ENCODE measurements around the gene ANGPTL8. TPM values are rescaled to one million over a fixed set of nuclear protein-coding genes. Genes with fewer than 3 reads are reported as not detected.

ANGPTL8 gene
- total and polyA plus RNA-seq, 9 of the 15 experiments (the other 6 are each of a cell fraction or from before 2014, with no cell fraction given): not detected

DNA sequence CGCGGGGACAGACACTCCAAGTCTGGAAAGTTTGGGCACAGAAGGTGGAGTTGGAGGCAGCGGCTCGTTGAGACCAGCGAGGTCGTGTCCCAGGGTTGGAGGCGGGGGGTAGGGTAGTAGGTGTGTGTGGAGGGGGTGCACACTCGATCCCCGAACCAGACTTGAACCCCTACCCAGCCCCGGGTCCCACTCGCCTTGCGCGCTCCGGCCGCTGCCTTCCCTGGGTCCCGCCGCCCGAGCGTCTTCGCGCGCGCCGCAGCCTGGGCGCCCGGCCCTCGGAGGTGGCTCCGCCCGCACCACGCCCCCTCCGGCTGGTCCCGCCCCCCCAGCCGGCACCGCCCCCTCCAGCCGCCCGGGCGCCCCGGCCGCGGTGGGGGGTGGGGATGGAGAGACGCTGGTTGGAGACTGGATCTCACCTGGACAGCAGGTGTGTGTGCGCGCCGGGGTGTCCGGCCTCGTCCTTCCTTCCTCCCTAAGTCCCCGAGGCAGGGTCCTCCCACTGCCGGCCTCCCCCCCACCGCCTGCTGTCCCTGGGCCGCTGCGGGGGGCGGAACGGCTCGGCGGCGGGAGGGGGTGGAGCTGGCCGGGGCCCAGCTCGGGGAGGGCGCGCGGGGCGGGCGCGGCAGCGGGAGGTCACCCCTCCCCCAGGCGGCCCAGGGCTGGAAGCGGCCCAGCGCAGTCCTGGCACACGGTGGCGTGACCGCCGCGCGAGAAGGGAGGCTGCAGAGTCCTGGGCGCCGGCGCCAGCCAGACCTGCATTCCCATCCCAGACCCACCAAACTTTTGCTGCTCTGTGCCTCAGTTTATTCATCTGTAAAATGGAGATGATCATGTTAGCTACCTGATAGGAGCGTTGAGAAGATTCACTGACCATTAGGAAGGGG is 41.9 kb upstream of the ANGPTL8 start, which contains the start of gene KANK2 (continued):
- TF ChIP-seq NR2C2 (CRISPR knock-in tag; IDR thresholded peaks at IDR 0.05): no peak
- TF ChIP-seq NR2C2 (tag; IDR thresholded peaks at IDR 0.05): peak; percentile 89
- peak; percentile 81 for TF ChIP-seq RB1 (IDR thresholded peaks at IDR 0.05; ENCODE audit: low read depth)
- no peak for TF ChIP-seq U2AF2 (optimal IDR thresholded peaks at IDR 0.05; ENCODE audit: low read depth, low read length)
- no peak for TF ChIP-seq NCOA1 (IDR thresholded peaks at IDR 0.05; ENCODE audit: low read depth)
- peak; percentile 17 for TF ChIP-seq FUS (optimal IDR thresholded peaks at IDR 0.05; ENCODE audit: low read depth, low read length)
- TF ChIP-seq RBM14 (IDR thresholded peaks at IDR 0.05; ENCODE audit: borderline replicate concordance, insufficient read depth, low read depth, low read length): no peak
- TF ChIP-seq BDP1 (IDR thresholded peaks at IDR 0.05; ENCODE audit: insufficient read depth, insufficient read length): no peak
- TF ChIP-seq, protein P1, sequence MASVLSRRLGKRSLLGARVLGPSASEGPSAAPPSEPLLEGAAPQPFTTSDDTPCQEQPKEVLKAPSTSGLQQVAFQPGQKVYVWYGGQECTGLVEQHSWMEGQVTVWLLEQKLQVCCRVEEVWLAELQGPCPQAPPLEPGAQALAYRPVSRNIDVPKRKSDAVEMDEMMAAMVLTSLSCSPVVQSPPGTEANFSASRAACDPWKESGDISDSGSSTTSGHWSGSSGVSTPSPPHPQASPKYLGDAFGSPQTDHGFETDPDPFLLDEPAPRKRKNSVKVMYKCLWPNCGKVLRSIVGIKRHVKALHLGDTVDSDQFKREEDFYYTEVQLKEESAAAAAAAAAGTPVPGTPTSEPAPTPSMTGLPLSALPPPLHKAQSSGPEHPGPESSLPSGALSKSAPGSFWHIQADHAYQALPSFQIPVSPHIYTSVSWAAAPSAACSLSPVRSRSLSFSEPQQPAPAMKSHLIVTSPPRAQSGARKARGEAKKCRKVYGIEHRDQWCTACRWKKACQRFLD (CRISPR knock-in tag; IDR thresholded peaks at IDR 0.05): 0 out of 2 replicates have a peak, but pooled peaks have one; percentile 52
- peak; percentile 79 for TF ChIP-seq ZNF263 (CRISPR knock-in tag; IDR thresholded peaks at IDR 0.05; ENCODE audit: borderline replicate concordance)
- TF ChIP-seq POLR2G (IDR thresholded peaks at IDR 0.05; ENCODE audit: low read depth, low read length): peak; percentile 81
- peak; percentile 98 for TF ChIP-seq ADNP (tag; IDR thresholded peaks at IDR 0.05)
- 0 out of 4 replicates have a peak, but pooled peaks of 1 of the 2 experiments have one; percentile 8 for TF ChIP-seq TRIM24 (IDR thresholded peaks at IDR 0.05)
- TF ChIP-seq, protein P2, sequence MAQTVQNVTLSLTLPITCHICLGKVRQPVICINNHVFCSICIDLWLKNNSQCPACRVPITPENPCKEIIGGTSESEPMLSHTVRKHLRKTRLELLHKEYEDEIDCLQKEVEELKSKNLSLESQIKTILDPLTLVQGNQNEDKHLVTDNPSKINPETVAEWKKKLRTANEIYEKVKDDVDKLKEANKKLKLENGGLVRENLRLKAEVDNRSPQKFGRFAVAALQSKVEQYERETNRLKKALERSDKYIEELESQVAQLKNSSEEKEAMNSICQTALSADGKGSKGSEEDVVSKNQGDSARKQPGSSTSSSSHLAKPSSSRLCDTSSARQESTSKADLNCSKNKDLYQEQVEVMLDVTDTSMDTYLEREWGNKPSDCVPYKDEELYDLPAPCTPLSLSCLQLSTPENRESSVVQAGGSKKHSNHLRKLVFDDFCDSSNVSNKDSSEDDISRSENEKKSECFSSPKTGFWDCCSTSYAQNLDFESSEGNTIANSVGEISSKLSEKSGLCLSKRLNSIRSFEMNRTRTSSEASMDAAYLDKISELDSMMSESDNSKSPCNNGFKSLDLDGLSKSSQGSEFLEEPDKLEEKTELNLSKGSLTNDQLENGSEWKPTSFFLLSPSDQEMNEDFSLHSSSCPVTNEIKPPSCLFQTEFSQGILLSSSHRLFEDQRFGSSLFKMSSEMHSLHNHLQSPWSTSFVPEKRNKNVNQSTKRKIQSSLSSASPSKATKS (CRISPR knock-in tag; IDR thresholded peaks at IDR 0.05): no peak
- TF ChIP-seq, protein P3, sequence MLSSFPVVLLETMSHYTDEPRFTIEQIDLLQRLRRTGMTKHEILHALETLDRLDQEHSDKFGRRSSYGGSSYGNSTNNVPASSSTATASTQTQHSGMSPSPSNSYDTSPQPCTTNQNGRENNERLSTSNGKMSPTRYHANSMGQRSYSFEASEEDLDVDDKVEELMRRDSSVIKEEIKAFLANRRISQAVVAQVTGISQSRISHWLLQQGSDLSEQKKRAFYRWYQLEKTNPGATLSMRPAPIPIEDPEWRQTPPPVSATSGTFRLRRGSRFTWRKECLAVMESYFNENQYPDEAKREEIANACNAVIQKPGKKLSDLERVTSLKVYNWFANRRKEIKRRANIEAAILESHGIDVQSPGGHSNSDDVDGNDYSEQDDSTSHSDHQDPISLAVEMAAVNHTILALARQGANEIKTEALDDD (IDR thresholded peaks at IDR 0.05): no peak
- no peak for TF ChIP-seq ZNF253 (CRISPR knock-in tag; conservative IDR thresholded peaks at IDR 0.05)
- TF ChIP-seq ILF3 (IDR thresholded peaks at IDR 0.05; ENCODE audit: borderline replicate concordance): peak; percentile 31; the same call in 1 of the 2 replicates
- TF ChIP-seq ZKSCAN1 (IDR thresholded peaks at IDR 0.05; ENCODE audit: low read depth, low read length): 0 out of 2 replicates have a peak, but pooled peaks have one; percentile 17
- TF ChIP-seq ZNF408 (CRISPR knock-in tag; IDR thresholded peaks at IDR 0.05; ENCODE audit: low read depth): no peak

Measured in K562 (cell line).